GM21737 (cell line): ENCODE results near the gene CNRIP1.
A peak's percentile ranks its signal among the peaks of the same experiment; 100 is the strongest.

Source experiments
- ATAC-seq: cut with Tn5 transposase; IDR thresholded peaks from one replicate; pipeline ENCODE4 v1.9.1; 2021; ENCODE audit warnings: mild to moderate bottlenecking, moderate library complexity; ENCODE audit not compliant: unreplicated experiment

The CNRIP1 gene

DNA sequence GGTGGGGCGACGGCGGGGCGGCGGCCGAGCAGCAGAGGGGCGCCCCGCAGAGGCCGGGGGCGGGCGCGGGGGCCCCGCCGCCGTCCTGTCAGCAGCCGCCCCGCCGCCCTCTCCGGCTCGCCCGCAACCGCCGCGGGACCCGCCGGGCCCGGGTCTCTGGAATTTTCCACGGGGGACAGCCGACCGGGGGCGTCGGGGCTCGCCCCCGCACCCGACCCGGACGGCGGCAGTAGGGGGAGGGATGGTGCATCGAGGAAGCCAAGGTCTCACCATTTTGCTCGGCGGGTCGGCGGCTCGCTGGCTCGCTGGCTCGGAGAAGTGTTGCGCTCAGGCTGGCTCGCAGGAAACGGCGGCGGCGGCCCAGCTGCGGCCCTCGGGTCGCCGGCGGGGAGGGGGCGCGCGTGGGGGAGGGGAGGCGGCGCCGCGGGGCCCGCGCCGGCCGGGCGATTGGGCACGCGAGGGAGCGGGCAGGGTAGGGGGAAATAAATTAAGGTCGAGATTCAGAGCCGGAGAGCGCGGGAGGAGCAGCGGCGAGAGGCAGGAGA, 67.8 kb downstream of the CNRIP1 start:
- peak; percentile 10 for ATAC-seq

- ATAC-seq: peak; percentile 44
Measured at GRCh38 chr2:68251187-68251854, 68.4 kb downstream of the CNRIP1 start.

GRCh38 chr2:68250652-68251186, 69.0 kb downstream of the CNRIP1 start:
- no peak for ATAC-seq

GRCh38 chr2:68250196-68250595, 69.6 kb downstream of the CNRIP1 start:
- no peak for ATAC-seq

GRCh38 chr2:68248806-68249205, 70.9 kb downstream of the CNRIP1 start:
- no peak for ATAC-seq

DNA sequence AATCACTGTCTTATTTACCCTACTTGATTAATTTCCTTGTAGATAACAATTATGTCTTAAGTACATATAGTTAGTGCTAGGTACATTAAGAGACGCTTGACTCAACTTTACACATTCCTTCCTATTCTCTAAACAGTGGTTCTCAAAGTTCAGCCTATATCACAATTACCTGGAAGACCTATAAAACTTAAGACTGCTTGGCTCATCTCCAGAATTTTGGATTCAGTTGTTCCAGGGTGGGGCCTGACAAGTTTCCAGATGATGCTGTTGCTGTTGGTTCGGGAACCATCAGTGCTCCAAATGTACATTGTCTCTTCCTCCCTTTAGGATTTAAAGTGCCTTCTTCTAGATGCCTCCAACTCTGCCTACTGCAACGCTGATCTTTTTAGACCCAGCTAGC, 71.4 kb downstream of the CNRIP1 start:
- ATAC-seq: no peak

DNA sequence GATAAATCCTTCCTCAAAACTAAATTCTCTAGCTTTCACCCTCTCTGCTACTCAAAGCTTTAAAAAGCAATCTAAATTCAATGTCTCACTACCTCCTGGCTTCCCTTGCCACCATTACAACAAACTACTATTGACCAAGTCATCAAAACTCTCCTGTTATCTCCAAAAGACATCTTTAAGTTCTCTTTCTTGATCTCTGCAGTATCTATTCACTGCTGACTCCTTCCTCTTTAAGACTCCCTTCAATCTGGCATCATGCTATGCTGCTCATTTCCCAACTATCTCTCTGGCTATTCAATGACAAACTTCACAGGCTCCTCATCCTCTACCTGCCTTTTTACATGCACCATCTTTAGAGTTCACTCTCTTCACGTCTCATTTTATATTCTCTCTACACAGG, 73.4 kb downstream of the CNRIP1 start:
- no peak for ATAC-seq

DNA sequence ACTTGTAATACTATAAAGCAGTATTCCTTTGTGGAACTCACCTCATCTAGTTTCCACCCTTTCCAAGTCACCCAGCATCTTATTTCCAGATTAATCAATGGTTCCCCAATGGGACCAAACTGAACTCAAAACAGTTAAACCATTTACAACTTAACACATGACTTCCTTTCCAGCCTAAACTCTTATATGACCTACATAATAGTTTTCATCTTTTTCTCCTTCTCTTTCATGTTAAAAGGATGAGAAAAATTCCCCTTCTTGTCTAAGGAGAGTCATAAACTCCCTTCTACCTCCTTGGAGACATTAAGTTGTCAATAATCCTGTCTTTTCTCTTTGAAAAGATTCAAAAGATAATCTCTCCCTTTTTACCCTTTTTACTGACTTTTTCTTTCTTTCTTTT, 74.1 kb downstream of the CNRIP1 start:
- no peak for ATAC-seq

DNA sequence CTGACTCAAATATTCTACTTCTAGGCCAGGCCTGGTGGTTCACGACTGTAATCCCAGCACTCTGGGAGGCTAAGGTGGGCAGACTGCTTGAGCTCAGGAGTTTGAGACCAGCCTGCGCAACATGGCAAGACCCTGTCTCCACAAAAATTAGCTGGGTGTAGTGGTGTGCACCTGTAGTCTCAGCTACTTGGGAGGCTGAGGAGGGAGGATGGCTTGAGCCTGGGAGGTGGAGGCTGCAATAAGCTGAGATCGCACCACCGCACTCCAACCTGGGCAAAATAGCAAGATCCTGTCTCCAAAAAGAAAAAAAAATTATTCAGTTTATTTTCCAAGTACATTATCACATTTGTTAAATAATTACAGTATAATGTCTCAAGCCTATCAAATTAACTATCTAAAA, 74.7 kb downstream of the CNRIP1 start:
- no peak for ATAC-seq

DNA sequence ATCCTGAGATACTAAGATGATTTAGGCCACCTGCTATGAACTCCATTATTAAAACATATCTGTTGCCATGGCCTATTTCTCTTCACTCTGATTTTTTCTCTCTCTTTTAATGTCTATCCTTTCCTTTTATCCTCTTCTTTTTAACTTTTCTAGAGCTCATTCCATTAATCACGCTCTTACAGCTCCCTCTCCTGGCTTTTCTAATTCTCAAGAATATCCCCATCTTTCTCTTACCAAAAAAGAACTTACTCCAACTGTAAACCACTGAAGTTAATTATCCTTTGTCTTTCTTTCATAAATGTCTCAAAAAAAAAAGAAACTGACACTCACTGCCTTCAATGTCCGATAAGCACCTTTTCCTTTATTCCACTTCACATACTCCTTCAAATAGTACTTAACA, 75.3 kb downstream of the CNRIP1 start:
- ATAC-seq: no peak
